ENCODE measurements around the gene ACY1. TPM values are rescaled to one million over a fixed set of nuclear protein-coding genes. Genes with fewer than 3 reads are reported as not detected.

ACY1 gene
- polyA plus RNA-seq, 1 donor (not counting 4 experiments of a cell fraction or from before 2014, with no cell fraction given) = 71.8 TPM

- dilution Hi-C loops (cut with MboI; ENCODE audit: extremely low pct_ligation_motif_present, low sequenced_read_pairs) = no loop called here
- Histone ChIP-seq H3K9ac (ENCODE audit: control insufficient read depth, extremely low read depth, insufficient read depth, low read length) (no peak overlapping the region), H3K4me3 (ENCODE audit: control insufficient read depth in 2 of 3, extremely low read depth in 1 of 3, insufficient read depth in 2 of 3, low read depth in 1 of 3, low read length in 3 of 3) (no peak overlapping the region), H3K79me2 (ENCODE audit: control insufficient read depth, insufficient read depth, low read length) (no peaks in the 10 kb centered on the region), H2AFZ (ENCODE audit: control insufficient read depth, low read length) (no peak overlapping the region), H3K4me1 (ENCODE audit: control insufficient read depth, extremely low read depth, insufficient read depth, low read length) (peaks cover 10% of the 10 kb centered on the region), H3K27me3 (ENCODE audit: control insufficient read depth, extremely low read depth, insufficient read depth, low read length) (peaks cover 4% of the 10 kb centered on the region), H3K9me1 (ENCODE audit: control insufficient read depth, extremely low read depth, insufficient read depth, low read length) (no peaks in the 10 kb centered on the region), H3K36me3 (ENCODE audit: control insufficient read depth in 2 of 2, extremely low read depth in 1 of 2, insufficient read depth in 2 of 2, low read length in 2 of 2) (peaks cover 0 to 25% of the 10 kb centered on the region in 2 experiments), H3K4me2 (ENCODE audit: control insufficient read depth, extremely low read depth, insufficient read depth, low read depth, low read length) (no peak overlapping the region), H3K9me3 (ENCODE audit: control insufficient read depth, low read depth, low read length) (no peaks in the 10 kb centered on the region), H4K20me1 (ENCODE audit: control insufficient read depth, extremely low read depth, insufficient read depth, low read length) (no peaks in the 10 kb centered on the region), H3K27ac (ENCODE audit: control insufficient read depth, insufficient read depth, low read length) (no peak overlapping the region)
- FAIRE-seq = no peak
- TF ChIP-seq EZH2 (IDR thresholded peaks at IDR 0.05; ENCODE audit: low read length) = no peak
- TF ChIP-seq CTCF (optimal IDR thresholded peaks at IDR 0.05 in 1 of 3, IDR thresholded peaks at IDR 0.05 in 1 of 3, conservative IDR thresholded peaks at IDR 0.05 in 1 of 3; ENCODE audit: extremely low read depth in 1 of 3, insufficient read depth in 2 of 3, low read length in 3 of 3) = no peak
- no peak for DNase-seq (ENCODE audit: low read depth, low spot score)
Observed at GRCh38 chr3:51960386-51960785, 22.9 kb upstream of the ACY1 start.

DNA sequence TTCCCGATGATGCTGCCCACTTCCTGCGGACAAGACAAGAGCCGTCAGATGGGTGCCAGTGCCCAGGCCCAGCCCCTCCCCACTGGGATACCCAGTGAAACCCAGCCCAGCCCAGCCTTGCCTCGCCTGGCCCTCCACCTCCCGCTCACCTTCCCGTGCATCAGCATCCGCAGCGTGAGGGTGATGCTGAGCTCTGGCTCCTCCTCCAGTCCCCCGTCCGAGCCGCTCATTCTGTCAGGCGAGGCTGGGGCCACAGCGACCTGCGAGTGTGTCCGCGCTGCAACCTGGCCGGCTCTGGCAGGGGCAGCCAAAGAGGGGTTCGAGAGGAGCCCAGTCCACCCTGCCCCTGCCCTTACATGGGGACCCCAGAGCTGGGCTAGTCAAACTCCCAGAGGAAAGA lies 22.3 kb upstream of the ACY1 start:
- Histone ChIP-seq H3K4me2 (ENCODE audit: control insufficient read depth, extremely low read depth, insufficient read depth, low read depth, low read length) (no peak overlapping the region), H3K4me1 (ENCODE audit: control insufficient read depth, extremely low read depth, insufficient read depth, low read length) (peaks cover 5% of the 10 kb centered on the region), H3K79me2 (ENCODE audit: control insufficient read depth, insufficient read depth, low read length) (no peaks in the 10 kb centered on the region), H3K36me3 (ENCODE audit: control insufficient read depth in 2 of 2, extremely low read depth in 1 of 2, insufficient read depth in 2 of 2, low read length in 2 of 2) (peaks cover 0 to 25% of the 10 kb centered on the region in 2 experiments), H3K27ac (ENCODE audit: control insufficient read depth, insufficient read depth, low read length) (no peak overlapping the region), H4K20me1 (ENCODE audit: control insufficient read depth, extremely low read depth, insufficient read depth, low read length) (no peaks in the 10 kb centered on the region), H3K4me3 (ENCODE audit: control insufficient read depth in 2 of 3, extremely low read depth in 1 of 3, insufficient read depth in 2 of 3, low read depth in 1 of 3, low read length in 3 of 3) (no peak overlapping the region), H3K9ac (ENCODE audit: control insufficient read depth, extremely low read depth, insufficient read depth, low read length) (no peak overlapping the region), H2AFZ (ENCODE audit: control insufficient read depth, low read length) (no peak overlapping the region), H3K9me1 (ENCODE audit: control insufficient read depth, extremely low read depth, insufficient read depth, low read length) (no peaks in the 10 kb centered on the region), H3K9me3 (ENCODE audit: control insufficient read depth, low read depth, low read length) (no peaks in the 10 kb centered on the region), H3K27me3 (ENCODE audit: control insufficient read depth, extremely low read depth, insufficient read depth, low read length) (no peaks in the 10 kb centered on the region)
- TF ChIP-seq CTCF (optimal IDR thresholded peaks at IDR 0.05 in 1 of 3, IDR thresholded peaks at IDR 0.05 in 1 of 3, conservative IDR thresholded peaks at IDR 0.05 in 1 of 3; ENCODE audit: extremely low read depth in 1 of 3, insufficient read depth in 2 of 3, low read length in 3 of 3) (no peak), EZH2 (IDR thresholded peaks at IDR 0.05; ENCODE audit: low read length) (no peak)
- no peak for FAIRE-seq
- dilution Hi-C loops (cut with MboI; ENCODE audit: extremely low pct_ligation_motif_present, low sequenced_read_pairs) = no loop called here
- DNase-seq (ENCODE audit: low read depth, low spot score) = no peak
